HCT116 (cell line): ENCODE data around the gene ELK4.

Source experiments
- CTCF ChIP-seq, 3 experiments: fragments of 200-600 bp in 1 of 3; sonication (generic) in 1 of 3; IDR thresholded peaks in 2 of 3; conservative IDR thresholded peaks in 1 of 3; 2 replicates each; pipeline ENCODE4 v1.5.1; 2012 to 2017; ENCODE audit warnings: low read depth in 2 of 3, low read length in 2 of 3, antibody characterized with exemption in 1 of 3, borderline replicate concordance in 1 of 3, control low read depth in 1 of 3, mild to moderate bottlenecking in 1 of 3, mixed read lengths in 1 of 3, mixed run types in 1 of 3, moderate library complexity in 1 of 3; ENCODE audit not compliant: insufficient read depth in 1 of 3
- ELF1 ChIP-seq: IDR thresholded peaks from 2 replicates; pipeline ENCODE4 v1.6.1; 2012; ENCODE audit warnings: low read depth, borderline replicate concordance
- EZH2 ChIP-seq: fragments of 200-600 bp; sonication (generic); IDR thresholded peaks from 2 replicates; pipeline ENCODE4 v1.6.1; 2017; ENCODE audit warnings: antibody characterized with exemption, mixed run types
- REST ChIP-seq: IDR thresholded peaks from 2 replicates; pipeline ENCODE4 v1.6.1; 2012; ENCODE audit warnings: low read depth
- TCF7L2 ChIP-seq: IDR thresholded peaks from 2 replicates; pipeline ENCODE4 v1.7.0; 2011; ENCODE audit warnings: borderline replicate concordance, inconsistent platforms; ENCODE audit not compliant: insufficient read depth, insufficient read length; ENCODE audit errors: extremely low read depth
- YY1 ChIP-seq: IDR thresholded peaks from 2 replicates; pipeline ENCODE4 v1.6.1; 2011; ENCODE audit warnings: low read length, low read depth, moderate library complexity, mild to moderate bottlenecking; ENCODE audit not compliant: insufficient replicate concordance; ENCODE audit errors: extremely low read depth

GRCh38 chr1:205591522-205592351 is 40.1 kb downstream of the ELK4 start:
- TF ChIP-seq ELF1, result no peak
- no peak for TF ChIP-seq YY1
- peak; percentile 97 to 98 (median 98) for TF ChIP-seq CTCF (IDR thresholded peaks at IDR 0.05 in 2 of 3, conservative IDR thresholded peaks at IDR 0.05 in 1 of 3; ENCODE audit: borderline replicate concordance in 1 of 3, insufficient read depth in 1 of 3, low read depth in 2 of 3, low read length in 2 of 3)
- no peak for TF ChIP-seq REST
- TF ChIP-seq EZH2, result no peak
- no peak for TF ChIP-seq TCF7L2
